Left renal pelvis (tissue), 4 donors: Measurements from ENCODE around the gene NTMT1. TPM values are rescaled to one million over a fixed set of nuclear protein-coding genes. Genes with fewer than 3 reads are reported as not detected.

Source experiments
- DNase-seq, 4 donors: peaks; one replicate each; pipeline ENCODE4 v3.0.0-alpha.2; 2013; ENCODE audit warnings: low read depth in 4 of 4, low spot score in 3 of 4
- polyA plus RNA-seq, 4 donors: library from polyadenylated mRNA; unstranded; fragments of 120-200 nt; gene quantifications; one replicate each; pipeline ENCODE4 v1.2.1, GENCODE V29; 2013; ENCODE audit not compliant: insufficient read length in 4 of 4

NTMT1 gene
- polyA plus RNA-seq, 4 donors, result 21.2 to 32.4 (median 29.9) TPM

DNA sequence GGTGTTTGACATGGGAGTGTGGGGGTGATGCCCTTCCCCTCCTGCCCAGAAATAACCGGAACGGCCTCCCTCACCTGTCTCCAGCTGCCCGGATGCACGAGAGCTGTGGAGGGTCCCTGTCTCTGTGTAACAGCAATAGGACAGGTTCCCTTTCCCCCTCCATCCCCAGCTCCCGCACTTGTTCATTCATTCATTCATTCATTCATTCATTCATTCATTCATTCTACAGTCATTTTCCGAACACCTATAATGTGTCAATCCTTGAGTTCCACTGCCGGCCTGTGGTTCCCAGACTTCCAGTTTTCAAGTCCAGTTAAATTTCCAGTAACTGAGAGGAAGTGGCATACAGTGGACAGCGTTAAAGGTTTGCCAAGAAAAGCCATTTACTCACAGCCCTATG, 46.7 kb downstream of the NTMT1 start:
- no peak for DNase-seq

- no peak for DNase-seq
Observed at GRCh38 chr9:129673602-129674001, 47.6 kb downstream of the NTMT1 start.

DNA sequence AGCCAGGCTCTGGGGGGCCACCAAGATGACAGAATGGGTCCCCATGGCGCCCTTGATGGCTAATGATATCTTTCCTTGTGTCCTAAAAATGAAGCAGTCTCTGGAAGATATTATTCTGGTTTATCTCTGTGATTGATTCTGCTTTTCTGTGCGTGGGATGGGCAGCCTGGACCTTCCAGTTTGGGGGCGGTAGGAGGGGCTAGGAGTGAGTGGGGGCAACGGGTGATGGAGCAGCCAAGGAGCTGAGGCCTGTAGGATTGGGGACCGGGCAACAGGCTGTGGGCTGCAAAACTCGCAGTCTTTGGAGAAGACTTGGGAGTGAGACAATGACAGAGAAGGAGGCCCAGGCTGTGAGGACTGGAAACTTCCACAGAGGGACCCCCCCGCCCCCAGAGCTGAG, 48.3 kb downstream of the NTMT1 start:
- DNase-seq, result no peak

GRCh38 chr9:129675620-129676019, 49.7 kb downstream of the NTMT1 start:
- no peak for DNase-seq

DNA sequence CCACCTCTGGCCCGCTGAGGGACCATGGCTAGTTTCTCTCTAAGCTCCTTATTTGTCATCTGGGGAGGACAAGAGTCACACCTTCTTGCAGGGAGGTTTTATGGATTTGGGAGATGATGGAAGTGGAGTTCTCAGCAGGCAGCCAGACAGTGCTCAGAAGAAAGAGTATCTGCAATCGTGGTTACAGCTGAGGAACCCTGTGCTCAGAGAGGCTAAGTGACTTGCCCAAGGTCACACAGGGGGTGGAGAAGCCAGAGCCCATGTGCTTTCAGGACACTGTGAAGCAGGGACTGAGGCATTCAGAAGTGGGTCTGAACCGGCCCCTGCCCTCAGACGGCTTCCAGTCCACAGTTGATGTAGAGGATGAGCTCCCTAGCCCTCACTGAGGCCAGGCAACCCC, 50.3 kb downstream of the NTMT1 start:
- DNase-seq, result no peak

DNA sequence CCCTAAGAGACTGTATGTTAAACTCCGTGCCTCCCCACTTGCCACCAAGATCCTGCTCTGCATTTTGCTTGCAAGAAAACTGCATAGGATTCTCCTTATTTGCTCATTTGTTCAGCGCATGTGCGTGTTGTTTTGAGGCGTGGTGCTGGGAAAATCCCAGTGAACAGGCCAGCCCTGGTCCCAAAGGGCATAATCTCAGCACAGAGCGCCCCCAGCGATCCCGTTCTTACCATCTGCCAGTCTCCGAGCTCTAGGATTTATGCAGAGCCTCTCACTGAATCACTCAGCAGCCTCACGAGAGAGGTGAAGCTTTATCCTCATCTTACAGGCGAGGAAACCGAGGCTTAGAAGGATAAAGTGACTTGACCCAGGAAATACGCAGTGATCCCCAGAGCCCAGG, 51.0 kb downstream of the NTMT1 start:
- DNase-seq, result no peak

DNA sequence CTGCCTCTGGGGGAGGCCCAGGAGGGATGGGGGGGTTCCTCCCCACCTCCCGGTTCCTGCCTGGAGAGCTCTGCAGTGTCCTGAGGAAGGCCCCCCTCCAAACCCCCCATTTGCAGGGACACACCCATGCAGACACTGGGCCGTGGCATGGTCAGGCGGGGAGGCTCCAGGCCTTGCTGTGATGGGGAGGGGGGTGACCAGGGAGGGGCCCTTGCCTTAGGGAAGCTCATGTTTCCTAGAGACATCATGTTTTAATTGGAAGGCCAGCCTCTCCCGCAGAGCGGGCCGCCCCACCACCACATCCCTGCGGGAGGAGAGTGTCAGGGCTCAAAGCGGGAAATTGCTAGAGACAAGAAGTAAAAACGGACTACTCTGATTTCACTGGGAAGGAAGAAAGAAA, 51.5 kb downstream of the NTMT1 start:
- DNase-seq, result no peak

- no peak for DNase-seq
Observed at GRCh38 chr9:129678844-129679243, 52.9 kb downstream of the NTMT1 start.

DNA sequence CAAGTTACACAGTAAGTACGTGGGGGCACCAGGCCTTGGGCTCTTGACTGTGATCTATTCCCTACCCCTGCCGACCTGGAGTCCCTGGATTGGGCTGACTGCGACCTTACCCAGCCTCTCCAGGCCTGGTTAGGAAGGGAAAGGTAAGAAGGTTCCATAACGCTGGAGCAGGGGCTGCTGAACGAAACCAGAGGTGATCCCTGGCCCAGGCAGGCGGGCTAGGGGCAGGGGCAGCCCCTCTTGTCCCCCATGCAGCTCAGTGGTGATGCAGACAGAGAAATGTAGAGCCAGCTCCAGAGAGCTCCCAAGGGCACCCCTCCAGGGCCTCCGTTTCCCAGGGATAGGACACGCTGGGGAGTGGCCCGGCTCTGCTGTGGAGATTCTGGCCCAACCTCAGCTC, 53.6 kb downstream of the NTMT1 start:
- no peak for DNase-seq

- DNase-seq, result no peak
Observed at GRCh38 chr9:129681924-129682323, 56.0 kb downstream of the NTMT1 start.

DNA sequence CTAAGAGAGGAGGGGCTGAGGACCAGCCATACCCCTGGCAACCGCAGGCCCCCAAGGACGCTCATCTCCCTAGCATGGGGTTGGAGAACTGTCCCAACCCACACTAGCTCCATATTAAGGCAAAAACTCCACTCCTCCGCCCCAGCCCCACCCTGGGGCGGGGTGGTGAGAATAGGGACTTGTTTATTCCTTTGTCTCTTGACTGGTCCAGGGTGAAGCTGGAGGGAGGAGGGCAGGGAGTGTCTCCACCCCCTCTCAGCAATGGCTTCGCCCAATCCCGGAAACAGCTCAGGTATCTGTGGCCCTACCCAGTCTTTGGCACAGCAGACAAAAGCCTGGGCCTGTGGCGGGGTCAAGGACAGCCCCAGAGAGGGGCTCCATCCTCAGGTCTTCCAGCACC, 56.4 kb downstream of the NTMT1 start:
- no peak for DNase-seq

- DNase-seq, result no peak
Observed at GRCh38 chr9:129685220-129685932, 59.4 kb downstream of the NTMT1 start.

Other genes with a start within 250 kb of the NTMT1 start
- 1 to 10 TPM in 1 of 4 donors, under 1 TPM in 3; 0.27 to 1.1 (median 0.49) TPM for gene C9orf50, start 5.1 kb upstream of the NTMT1 start, polyA plus RNA-seq
- 10 to 100 TPM; 12.4 to 22.2 (median 16.8) TPM for gene ASB6, start 16.0 kb downstream of the NTMT1 start, polyA plus RNA-seq
- gene PRRX2, start 39.5 kb downstream of the NTMT1 start, polyA plus RNA-seq, result 1 to 10 TPM in 3 of 4 donors, under 1 TPM in 1; 0.98 to 2.6 (median 1.5) TPM
- 1 to 10 TPM; 5.0 to 6.3 (median 5.5) TPM for gene PTGES, start 126.9 kb downstream of the NTMT1 start, polyA plus RNA-seq
- 10 to 100 TPM; 19.3 to 21.5 (median 20.6) TPM for gene TOR1B, start 177.0 kb downstream of the NTMT1 start, polyA plus RNA-seq
- gene TOR1A, start 198.0 kb downstream of the NTMT1 start, polyA plus RNA-seq, result 10 to 100 TPM; 41.9 to 44.0 (median 43.1) TPM
- gene C9orf78, start 209.1 kb downstream of the NTMT1 start, polyA plus RNA-seq, result 10 to 100 TPM; 64.7 to 86.9 (median 73.8) TPM
- 10 to 100 TPM; 14.8 to 28.0 (median 19.6) TPM for gene USP20, start 209.3 kb downstream of the NTMT1 start, polyA plus RNA-seq